Transverse colon (tissue), 4 donors: ENCODE results near the gene USP13.

Source experiments
- EP300 ChIP-seq: sonication (generic); formaldehyde crosslinking; IDR thresholded peaks from one replicate; pipeline ENCODE4 v1.6.1; 2017; ENCODE audit warnings: antibody characterized with exemption, low read depth
- POLR2A ChIP-seq: fragments of 450-650 bp; IDR thresholded peaks from one replicate; pipeline ENCODE4 v1.6.1; 2016; ENCODE audit warnings: antibody characterized with exemption, mild to moderate bottlenecking, moderate library complexity
- POLR2AphosphoS5 ChIP-seq, 3 donors: sonication (generic); formaldehyde crosslinking; IDR thresholded peaks; one replicate each; pipeline ENCODE4 v1.6.1; 2016; ENCODE audit warnings: antibody characterized with exemption in 3 of 3
- TF ChIP-seq, protein P1 (sequence below), 5 experiments: fragments of 200-600 bp in 3 of 5; fragments of 450-650 bp in 2 of 5; sonication (generic) in 3 of 5; IDR thresholded peaks; 1 replicate in 2 of 5; 2 replicates in 3 of 5; pipeline ENCODE4 v1.5.1; 2016 to 2017; ENCODE audit warnings: antibody characterized with exemption in 5 of 5, inconsistent platforms in 3 of 5, mild to moderate bottlenecking in 2 of 5, moderate library complexity in 1 of 5

DNA sequence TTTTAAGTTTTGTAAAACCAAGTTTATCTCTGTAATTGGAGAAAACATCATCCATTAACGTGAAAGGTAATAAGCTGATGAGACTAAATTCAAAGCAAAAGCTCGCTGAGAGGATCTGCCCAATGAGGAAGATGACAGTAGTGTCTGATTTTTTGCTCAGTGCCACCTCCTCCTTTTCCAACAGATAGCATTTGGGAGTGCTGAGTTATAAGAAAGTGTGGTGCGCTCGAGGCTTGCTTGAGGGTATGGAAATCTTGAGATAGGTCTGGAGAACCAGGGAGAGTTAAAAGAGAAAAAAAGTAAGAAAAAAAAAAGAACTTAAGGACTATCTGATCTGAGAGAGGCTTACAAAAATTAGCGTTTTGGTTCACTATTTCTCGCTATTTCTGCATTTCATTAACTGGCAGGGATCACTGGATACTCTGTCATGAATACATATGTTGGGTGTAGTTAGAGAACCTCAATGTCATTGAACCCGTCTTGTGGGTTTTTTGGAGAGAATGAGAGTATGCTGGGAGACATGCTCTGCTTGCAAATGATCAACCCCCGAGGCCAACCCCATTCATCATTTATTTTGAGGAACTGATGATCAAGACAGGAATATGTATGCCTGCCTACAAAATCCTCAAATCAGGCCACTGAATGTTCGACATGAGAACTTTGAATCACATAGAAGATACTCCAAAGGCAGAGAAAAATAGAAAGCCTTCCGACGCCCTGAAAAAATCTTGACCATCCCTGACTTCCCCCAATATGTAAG lies 973 bp upstream of the USP13 start:
- TF ChIP-seq, protein P1, sequence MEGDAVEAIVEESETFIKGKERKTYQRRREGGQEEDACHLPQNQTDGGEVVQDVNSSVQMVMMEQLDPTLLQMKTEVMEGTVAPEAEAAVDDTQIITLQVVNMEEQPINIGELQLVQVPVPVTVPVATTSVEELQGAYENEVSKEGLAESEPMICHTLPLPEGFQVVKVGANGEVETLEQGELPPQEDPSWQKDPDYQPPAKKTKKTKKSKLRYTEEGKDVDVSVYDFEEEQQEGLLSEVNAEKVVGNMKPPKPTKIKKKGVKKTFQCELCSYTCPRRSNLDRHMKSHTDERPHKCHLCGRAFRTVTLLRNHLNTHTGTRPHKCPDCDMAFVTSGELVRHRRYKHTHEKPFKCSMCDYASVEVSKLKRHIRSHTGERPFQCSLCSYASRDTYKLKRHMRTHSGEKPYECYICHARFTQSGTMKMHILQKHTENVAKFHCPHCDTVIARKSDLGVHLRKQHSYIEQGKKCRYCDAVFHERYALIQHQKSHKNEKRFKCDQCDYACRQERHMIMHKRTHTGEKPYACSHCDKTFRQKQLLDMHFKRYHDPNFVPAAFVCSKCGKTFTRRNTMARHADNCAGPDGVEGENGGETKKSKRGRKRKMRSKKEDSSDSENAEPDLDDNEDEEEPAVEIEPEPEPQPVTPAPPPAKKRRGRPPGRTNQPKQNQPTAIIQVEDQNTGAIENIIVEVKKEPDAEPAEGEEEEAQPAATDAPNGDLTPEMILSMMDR (IDR thresholded peaks at IDR 0.05) = no peak
- TF ChIP-seq POLR2AphosphoS5 (IDR thresholded peaks at IDR 0.05) (no peak), EP300 (no peak), POLR2A (no peak)
